ENCODE data around the gene FBLL1.

DNA sequence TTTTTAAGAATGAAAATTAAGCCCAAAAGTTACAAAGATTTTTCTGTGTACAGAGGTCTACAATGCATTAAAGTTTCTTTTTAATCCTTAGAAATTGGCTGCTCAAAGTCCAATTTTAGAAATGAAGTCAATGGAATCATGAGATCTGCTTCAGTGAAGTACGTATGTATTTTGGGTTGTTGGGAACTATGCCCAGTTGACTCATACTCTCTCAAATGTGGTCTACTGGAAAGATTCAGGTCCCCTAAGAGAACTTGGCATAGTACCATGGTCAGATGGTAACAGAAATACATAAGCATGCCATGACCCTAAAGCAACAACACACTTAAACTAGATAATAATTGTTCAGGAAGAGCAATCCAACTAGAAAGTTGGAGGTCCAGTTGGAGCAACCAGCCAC is 23.0 kb downstream of the FBLL1 start:
- TF ChIP-seq, protein P1, sequence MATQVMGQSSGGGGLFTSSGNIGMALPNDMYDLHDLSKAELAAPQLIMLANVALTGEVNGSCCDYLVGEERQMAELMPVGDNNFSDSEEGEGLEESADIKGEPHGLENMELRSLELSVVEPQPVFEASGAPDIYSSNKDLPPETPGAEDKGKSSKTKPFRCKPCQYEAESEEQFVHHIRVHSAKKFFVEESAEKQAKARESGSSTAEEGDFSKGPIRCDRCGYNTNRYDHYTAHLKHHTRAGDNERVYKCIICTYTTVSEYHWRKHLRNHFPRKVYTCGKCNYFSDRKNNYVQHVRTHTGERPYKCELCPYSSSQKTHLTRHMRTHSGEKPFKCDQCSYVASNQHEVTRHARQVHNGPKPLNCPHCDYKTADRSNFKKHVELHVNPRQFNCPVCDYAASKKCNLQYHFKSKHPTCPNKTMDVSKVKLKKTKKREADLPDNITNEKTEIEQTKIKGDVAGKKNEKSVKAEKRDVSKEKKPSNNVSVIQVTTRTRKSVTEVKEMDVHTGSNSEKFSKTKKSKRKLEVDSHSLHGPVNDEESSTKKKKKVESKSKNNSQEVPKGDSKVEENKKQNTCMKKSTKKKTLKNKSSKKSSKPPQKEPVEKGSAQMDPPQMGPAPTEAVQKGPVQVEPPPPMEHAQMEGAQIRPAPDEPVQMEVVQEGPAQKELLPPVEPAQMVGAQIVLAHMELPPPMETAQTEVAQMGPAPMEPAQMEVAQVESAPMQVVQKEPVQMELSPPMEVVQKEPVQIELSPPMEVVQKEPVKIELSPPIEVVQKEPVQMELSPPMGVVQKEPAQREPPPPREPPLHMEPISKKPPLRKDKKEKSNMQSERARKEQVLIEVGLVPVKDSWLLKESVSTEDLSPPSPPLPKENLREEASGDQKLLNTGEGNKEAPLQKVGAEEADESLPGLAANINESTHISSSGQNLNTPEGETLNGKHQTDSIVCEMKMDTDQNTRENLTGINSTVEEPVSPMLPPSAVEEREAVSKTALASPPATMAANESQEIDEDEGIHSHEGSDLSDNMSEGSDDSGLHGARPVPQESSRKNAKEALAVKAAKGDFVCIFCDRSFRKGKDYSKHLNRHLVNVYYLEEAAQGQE (IDR thresholded peaks at IDR 0.05; ENCODE audit: insufficient read depth in 1 of 2, low read depth in 2 of 2, low read length in 2 of 2), result no peak
- TF ChIP-seq TAF1 (IDR thresholded peaks at IDR 0.05; ENCODE audit: borderline replicate concordance, insufficient read depth, low read length) (no peak), FOXP2 (optimal IDR thresholded peaks at IDR 0.05; ENCODE audit: borderline replicate concordance, extremely low read depth, extremely low read length, insufficient read depth) (no peak), SIN3A (IDR thresholded peaks at IDR 0.05; ENCODE audit: borderline replicate concordance, insufficient read depth, low read length) (no peak), POLR2AphosphoS5 (IDR thresholded peaks at IDR 0.05; ENCODE audit: low read depth, low read length) (no peak)
